GM18519 (cell line): Measurements from ENCODE around the gene ERBB2.

Source experiments
- ATAC-seq: cut with Tn5 transposase; IDR thresholded peaks from one replicate; pipeline ENCODE4 v1.9.1; 2021; ENCODE audit warnings: mild to moderate bottlenecking, moderate library complexity; ENCODE audit not compliant: unreplicated experiment, low FRiP score

ERBB2 gene

GRCh38 chr17:39699818-39700147 is at the start of gene ERBB2:
ERBB2 (plus strand) TSS chr17:39700064; CDS start chr17:39700239, 175 bp downstream.
- ATAC-seq: no peak

- no peak for ATAC-seq
Observed at GRCh38 chr17:39650121-39650579, 49.7 kb upstream of the ERBB2 start.

DNA sequence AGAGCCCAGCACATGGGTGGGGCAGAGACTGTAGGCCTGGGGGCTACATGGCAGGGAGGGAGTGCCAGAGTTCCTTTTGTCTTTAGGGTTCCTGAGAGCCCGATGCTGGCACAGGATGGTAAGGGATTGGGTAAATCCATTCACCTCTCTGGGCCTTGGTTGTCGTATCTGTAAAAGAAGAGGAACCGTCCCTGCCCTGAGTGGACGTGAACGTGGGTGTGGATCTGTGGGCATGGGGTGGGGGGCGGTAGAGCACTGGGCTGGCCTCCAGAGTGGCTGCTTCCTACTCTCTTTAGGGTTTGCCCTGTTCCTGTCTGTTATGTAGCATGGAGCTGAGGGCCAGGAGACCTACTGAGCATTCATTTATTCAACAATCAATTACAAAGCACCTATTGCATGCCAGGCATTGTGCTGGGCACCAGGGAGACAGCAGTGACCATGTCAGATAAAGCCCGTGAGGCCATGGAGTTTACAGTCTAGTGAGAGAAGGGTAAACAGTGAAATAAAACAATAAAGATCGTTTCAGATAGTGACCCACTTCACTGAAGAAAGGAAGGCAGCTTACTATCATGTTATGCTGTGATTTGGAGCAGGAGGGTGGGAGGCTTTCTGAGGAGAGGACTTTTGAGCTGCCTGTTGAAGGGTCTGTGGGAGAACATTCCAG is 47.8 kb upstream of the ERBB2 start:
- ATAC-seq: no peak

GRCh38 chr17:39652587-39653315 is 47.1 kb upstream of the ERBB2 start:
- ATAC-seq: no peak

DNA sequence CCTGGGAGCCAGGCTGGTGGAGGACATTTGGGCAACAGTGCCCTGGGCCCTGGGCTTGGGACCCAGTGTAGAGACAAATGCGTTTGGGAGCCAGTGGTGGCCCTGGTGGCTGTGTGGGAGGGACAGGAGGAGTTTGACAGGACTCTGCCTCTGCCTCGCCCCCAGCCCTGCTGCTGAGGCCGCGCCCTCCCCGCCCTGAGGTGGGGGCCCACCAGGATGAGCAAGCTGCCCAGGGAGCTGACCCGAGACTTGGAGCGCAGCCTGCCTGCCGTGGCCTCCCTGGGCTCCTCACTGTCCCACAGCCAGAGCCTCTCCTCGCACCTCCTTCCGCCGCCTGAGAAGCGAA is 46.6 kb upstream of the ERBB2 start:
- no peak for ATAC-seq

GRCh38 chr17:39653662-39654331 is 46.1 kb upstream of the ERBB2 start:
- no peak for ATAC-seq

DNA sequence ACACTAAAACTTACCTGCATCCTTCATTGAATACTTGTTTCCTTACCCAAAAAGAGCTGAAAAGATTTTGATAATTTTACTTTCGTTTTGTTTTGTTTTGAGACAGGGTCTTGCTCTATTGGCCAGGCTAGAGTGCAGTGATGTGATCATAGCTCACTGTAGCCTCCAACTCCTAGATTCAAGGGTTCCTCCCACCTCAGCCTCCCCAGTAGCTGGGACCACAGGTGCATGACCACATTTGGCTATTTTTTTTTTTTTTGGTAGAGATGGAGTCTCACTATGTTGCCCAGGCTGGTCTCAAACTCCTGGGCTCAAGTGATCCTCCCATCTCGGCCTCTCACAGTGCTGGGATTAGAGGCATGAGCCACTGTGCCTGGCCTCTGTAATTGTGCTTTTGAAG is 44.8 kb upstream of the ERBB2 start:
- no peak for ATAC-seq

DNA sequence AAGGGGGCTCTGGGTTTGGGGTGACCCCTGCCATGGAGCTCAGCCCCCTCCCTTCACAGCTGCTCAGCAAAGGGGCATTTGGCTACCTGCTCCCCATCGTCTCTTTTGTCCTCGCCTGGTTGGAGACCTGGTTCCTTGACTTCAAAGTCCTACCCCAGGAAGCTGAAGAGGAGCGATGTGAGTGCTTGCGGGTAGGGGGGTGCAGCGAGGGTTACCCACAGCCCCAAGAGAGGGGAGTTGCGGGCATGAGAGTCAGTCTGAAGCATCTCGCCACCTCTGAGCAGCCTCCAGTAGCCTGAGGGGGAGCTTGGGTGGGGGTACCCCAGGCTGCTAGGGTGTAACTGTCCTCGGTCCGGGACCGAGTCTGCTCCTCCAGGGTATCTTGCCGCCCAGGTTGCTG is 41.5 kb upstream of the ERBB2 start:
- ATAC-seq: no peak

DNA sequence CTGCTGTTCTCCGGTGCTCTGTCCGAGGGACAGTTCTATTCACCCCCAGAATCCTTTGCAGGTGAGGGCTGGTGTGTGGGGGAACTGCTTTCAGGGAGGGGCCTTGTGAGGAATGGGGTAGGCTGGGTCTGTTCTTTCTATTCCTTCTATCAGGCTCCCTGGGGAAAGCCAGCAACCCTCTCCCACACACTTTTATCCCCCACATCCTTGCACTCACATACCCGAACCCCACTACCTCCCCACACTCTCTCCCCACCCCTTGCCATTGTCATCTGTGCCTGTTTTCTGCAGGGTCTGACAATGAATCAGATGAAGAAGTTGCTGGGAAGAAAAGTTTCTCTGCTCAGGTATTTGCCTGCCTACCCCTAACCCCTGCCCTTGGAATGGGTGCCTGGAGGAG is 41.1 kb upstream of the ERBB2 start:
- ATAC-seq: no peak

GRCh38 chr17:39659279-39660010 is 40.4 kb upstream of the ERBB2 start:
- no peak for ATAC-seq

DNA sequence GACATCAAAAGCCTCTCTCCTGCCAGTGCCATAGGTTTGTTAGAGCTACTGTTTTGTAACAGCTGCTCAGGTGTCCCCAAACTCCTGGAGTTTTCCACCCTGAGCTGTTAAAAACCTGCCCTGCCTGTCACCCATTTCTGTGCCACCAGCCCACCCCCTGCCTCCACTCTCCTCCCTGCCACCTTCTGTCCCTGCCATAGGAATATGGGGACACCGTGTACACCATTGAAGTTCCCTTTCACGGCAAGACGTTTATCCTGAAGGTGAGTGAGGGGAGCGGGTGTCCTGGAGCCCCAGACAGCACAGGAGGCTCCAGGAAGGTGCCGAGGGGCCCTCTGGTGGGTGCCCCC is 39.9 kb upstream of the ERBB2 start:
- no peak for ATAC-seq

GRCh38 chr17:39660397-39661385 is 39.2 kb upstream of the ERBB2 start:
- no peak for ATAC-seq

DNA sequence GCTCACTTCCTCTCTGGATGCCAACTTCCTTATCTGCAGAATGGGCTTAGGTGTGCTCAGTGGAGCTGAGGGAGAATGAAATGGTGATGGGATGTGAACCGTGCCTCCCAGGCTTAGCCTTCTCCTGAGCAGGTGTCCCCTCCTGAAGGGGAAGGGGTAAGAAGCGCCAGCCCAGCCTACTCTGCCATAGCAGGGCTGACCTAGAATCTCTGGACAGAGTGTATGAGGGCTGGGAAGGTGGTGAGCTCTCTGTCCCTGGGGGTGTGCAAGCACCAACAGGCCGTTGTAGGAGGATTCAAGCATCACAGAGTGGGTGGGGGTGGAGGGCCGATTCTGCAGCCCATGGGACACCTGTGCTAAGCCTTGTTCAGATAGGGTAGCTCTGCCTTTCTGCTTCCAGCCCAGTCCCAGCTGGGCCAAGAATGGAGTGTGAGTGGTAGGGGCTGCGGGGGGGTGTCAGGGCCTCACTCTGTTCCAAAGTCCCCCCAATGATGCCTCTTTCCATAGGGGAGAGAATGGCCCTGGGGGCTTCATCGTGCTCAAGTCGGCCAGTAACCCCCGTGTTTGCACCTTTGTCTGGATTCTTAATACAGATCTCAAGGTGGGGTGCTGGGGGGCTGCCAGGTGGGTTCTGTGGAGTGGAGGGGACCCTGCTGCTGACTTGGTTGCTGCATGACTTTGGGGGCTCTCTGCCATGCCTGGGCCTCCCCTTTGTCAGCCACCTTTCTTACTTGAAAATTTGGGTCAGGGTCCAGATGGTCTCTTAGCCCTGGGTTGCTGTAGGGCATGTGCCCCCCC is 37.9 kb upstream of the ERBB2 start:
- ATAC-seq: no peak

DNA sequence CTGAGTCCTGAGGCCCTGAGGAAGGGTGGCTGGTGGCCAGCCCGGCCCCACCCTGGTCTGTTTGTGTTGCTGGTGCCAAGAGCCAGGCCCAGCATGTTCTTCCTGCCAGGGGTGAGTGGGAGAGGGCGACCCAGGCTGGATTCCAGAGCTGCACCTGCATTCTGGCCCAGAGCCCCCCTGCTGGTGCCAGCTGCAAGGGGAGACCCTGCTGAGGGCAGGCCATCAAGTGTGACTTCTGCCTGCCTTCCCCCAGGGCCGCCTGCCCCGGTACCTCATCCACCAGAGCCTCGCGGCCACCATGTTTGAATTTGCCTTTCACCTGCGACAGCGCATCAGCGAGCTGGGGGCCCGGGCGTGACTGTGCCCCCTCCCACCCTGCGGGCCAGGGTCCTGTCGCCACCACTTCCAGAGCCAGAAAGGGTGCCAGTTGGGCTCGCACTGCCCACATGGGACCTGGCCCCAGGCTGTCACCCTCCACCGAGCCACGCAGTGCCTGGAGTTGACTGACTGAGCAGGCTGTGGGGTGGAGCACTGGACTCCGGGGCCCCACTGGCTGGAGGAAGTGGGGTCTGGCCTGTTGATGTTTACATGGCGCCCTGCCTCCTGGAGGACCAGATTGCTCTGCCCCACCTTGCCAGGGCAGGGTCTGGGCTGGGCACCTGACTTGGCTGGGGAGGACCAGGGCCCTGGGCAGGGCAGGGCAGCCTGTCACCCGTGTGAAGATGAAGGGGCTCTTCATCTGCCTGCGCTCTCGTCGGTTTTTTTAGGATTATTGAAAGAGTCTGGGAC is 37.1 kb upstream of the ERBB2 start:
- no peak for ATAC-seq

GRCh38 chr17:39663340-39663687 is 36.5 kb upstream of the ERBB2 start:
- ATAC-seq: no peak

- ATAC-seq: no peak
Observed at GRCh38 chr17:39663688-39664580, 35.9 kb upstream of the ERBB2 start.
